Measurements from ENCODE around the gene PLAGL2. TPM values are rescaled to one million over a fixed set of nuclear protein-coding genes. Genes with fewer than 3 reads are reported as not detected.

PLAGL2 gene
- total and polyA plus RNA-seq, 2 of the 4 experiments (the other 2 are of a cell fraction) = 2.9 to 7.7 TPM

DNA sequence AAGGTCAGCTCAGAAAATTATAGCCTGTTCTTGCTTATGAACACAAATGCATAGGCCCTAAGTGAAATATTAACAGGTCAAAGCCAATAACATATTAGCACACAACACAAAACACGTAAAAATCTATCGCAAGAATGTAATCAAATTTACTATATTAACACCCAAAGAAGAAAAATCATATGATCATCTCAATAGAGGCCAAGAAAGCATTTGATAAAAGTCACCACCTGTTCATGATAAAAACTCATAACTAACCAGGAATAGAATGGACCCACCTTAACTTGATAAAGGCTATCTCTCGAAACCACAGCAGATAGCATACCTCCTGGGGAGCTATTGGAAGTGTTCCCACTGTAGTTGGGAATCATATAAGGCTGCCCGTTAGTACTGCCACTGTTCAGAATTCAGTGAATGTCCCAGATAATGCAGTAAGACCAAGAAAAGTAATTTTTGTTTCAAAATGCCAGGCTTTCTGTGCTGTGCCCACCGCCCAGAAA is 21.8 kb upstream of the PLAGL2 start:
- H3K9me1 ChIP-seq (ENCODE audit: insufficient read depth, low read length) = peaks cover 4% of the 10 kb centered on the region
- TF ChIP-seq POLR2A (IDR thresholded peaks at IDR 0.05; ENCODE audit: low read depth, low read length) (no peak), FOS (IDR thresholded peaks at IDR 0.05; ENCODE audit: low read depth, low read length) (no peak), MXI1 (IDR thresholded peaks at IDR 0.05; ENCODE audit: borderline replicate concordance, low read depth, low read length) (no peak), NFE2L2 (IDR thresholded peaks at IDR 0.05; ENCODE audit: low read depth, low read length) (no peak), MAFK (IDR thresholded peaks at IDR 0.05; ENCODE audit: low read depth, low read length) (no peak)
- TF ChIP-seq, protein P1, sequence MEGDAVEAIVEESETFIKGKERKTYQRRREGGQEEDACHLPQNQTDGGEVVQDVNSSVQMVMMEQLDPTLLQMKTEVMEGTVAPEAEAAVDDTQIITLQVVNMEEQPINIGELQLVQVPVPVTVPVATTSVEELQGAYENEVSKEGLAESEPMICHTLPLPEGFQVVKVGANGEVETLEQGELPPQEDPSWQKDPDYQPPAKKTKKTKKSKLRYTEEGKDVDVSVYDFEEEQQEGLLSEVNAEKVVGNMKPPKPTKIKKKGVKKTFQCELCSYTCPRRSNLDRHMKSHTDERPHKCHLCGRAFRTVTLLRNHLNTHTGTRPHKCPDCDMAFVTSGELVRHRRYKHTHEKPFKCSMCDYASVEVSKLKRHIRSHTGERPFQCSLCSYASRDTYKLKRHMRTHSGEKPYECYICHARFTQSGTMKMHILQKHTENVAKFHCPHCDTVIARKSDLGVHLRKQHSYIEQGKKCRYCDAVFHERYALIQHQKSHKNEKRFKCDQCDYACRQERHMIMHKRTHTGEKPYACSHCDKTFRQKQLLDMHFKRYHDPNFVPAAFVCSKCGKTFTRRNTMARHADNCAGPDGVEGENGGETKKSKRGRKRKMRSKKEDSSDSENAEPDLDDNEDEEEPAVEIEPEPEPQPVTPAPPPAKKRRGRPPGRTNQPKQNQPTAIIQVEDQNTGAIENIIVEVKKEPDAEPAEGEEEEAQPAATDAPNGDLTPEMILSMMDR (conservative IDR thresholded peaks at IDR 0.05; ENCODE audit: low read depth, low read length) = no peak
- TF ChIP-seq, protein P2, sequence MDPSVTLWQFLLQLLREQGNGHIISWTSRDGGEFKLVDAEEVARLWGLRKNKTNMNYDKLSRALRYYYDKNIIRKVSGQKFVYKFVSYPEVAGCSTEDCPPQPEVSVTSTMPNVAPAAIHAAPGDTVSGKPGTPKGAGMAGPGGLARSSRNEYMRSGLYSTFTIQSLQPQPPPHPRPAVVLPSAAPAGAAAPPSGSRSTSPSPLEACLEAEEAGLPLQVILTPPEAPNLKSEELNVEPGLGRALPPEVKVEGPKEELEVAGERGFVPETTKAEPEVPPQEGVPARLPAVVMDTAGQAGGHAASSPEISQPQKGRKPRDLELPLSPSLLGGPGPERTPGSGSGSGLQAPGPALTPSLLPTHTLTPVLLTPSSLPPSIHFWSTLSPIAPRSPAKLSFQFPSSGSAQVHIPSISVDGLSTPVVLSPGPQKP (IDR thresholded peaks at IDR 0.05; ENCODE audit: borderline replicate concordance, low read depth, low read length) = no peak

More for the DNA sequence above, 21.8 kb upstream of the PLAGL2 start:
- Histone ChIP-seq H3K9me3 (ENCODE audit: control insufficient read depth, insufficient read depth, low read length) (no peaks in the 10 kb centered on the region), H3K4me2 (ENCODE audit: low read depth, low read length) (no peak overlapping the region), H3K23ac (ENCODE audit: low read depth, low read length) (no peak overlapping the region), H3K56ac (ENCODE audit: extremely low read depth, insufficient read depth, low read length) (no peak overlapping the region), H2AFZ (replicated peaks; ENCODE audit: low read length, poor library complexity) (no peak overlapping the region), H3K36me3 (ENCODE audit: control insufficient read depth, insufficient read depth, low read length) (peaks cover 47% of the 10 kb centered on the region), H2AK9ac (replicated peaks; ENCODE audit: low read depth, low read length, poor library complexity) (no peak overlapping the region), H3K27ac (ENCODE audit: insufficient read depth, low read length) (no peak overlapping the region), H2BK5ac (ENCODE audit: low read depth, low read length, poor library complexity, severe bottlenecking) (no peak overlapping the region), H4K5ac (ENCODE audit: low read depth, low read length) (no peak overlapping the region), H2BK20ac (ENCODE audit: low read depth, low read length) (no peak overlapping the region), H3K4ac (ENCODE audit: low read depth, low read length) (no peak overlapping the region), H2AK5ac (ENCODE audit: low read depth, low read length) (no peak overlapping the region), H4K20me1 (ENCODE audit: insufficient read depth, low read length) (no peaks in the 10 kb centered on the region; the same call in 1 of the 2 replicates), H2BK120ac (ENCODE audit: low read depth, low read length) (no peak overlapping the region), H2BK15ac (ENCODE audit: low read depth, low read length) (no peak overlapping the region), H3K79me1 (ENCODE audit: low read depth in 1 of 2, low read length in 2 of 2) (peaks cover 3 to 8% of the 10 kb centered on the region in 2 experiments; a peak in 2 of 4 replicates), H4K91ac (ENCODE audit: insufficient read depth, low read depth, low read length) (no peak overlapping the region), H3K27me3 (ENCODE audit: control insufficient read depth, insufficient read depth, low read length) (no peaks in the 10 kb centered on the region), H4K8ac (ENCODE audit: low read depth in 2 of 2, low read length in 2 of 2) (no peak overlapping the region), H3K4me3 (ENCODE audit: insufficient read depth, low read depth, low read length) (no peak overlapping the region), H3K14ac (replicated peaks; ENCODE audit: low read depth, low read length) (no peak overlapping the region), H3K4me1 (ENCODE audit: control insufficient read depth, insufficient read depth, low read length) (no peaks in the 10 kb centered on the region), H3K18ac (ENCODE audit: low read depth, low read length) (no peak overlapping the region), H3K9ac (ENCODE audit: low read depth, low read length) (no peak overlapping the region)
- dilution Hi-C loops (cut with HindIII; ENCODE audit: low sequenced_read_pairs, unreplicated experiment) (no loop called here), intact Hi-C loops (cut with micrococcal nuclease) (no loop called here), in situ Hi-C loops (cut with MboI; ENCODE audit: low sequenced_read_pairs) (no loop called here)
- ATAC-seq (ENCODE audit: low read depth) = no peak
- ChIA-PET CTCF (no interaction called here), POLR2A (ENCODE audit: unreplicated experiment) (no interaction called here)
- no peak for DNase-seq
- 80% methylated on average over 1 of the region's 5 CpGs; no CpG with 5 or more reads in 1 of the 2 experiments for WGBS, 2 experiments (ENCODE audit: extremely low coverage in 2 of 2, insufficient read length in 1 of 2)
- no TSS peak for BruUV-seq (replicated peaks)

Data from IMR-90 (cell line).